ENCODE data around the gene ITGB3BP. TPM values are rescaled to one million over a fixed set of nuclear protein-coding genes. Genes with fewer than 3 reads are reported as not detected.

ITGB3BP gene
- total RNA-seq, 1 experiment from 2014 or later: 75.0 TPM

GRCh38 chr1:63532727-63533126 lies 9.7 kb upstream of the ITGB3BP start:
- TF ChIP-seq CTCF (conservative IDR thresholded peaks at IDR 0.05; ENCODE audit: low read depth, low read length) (no peak), EZH2 (IDR thresholded peaks at IDR 0.05; ENCODE audit: borderline replicate concordance, low read depth, low read length, poor library complexity, severe bottlenecking) (no peak)
- Histone ChIP-seq H3K4me3 (ENCODE audit: low read depth, low read length, poor library complexity, severe bottlenecking) (no peak overlapping the region), H3K9me3 (ENCODE audit: low read depth, low read length, poor library complexity, severe bottlenecking) (no peaks in the 10 kb centered on the region), H3K36me3 (ENCODE audit: insufficient read depth, low read length, poor library complexity, severe bottlenecking) (peaks cover 40% of the 10 kb centered on the region), H3K27me3 (replicated peaks; ENCODE audit: insufficient read depth, low read depth, low read length, poor library complexity) (no peaks in the 10 kb centered on the region), H3K4me1 (ENCODE audit: insufficient read depth, low read length, poor library complexity, severe bottlenecking) (no peaks in the 10 kb centered on the region), H3K27ac (ENCODE audit: low read depth, low read length, poor library complexity, severe bottlenecking) (no peak overlapping the region)
- POLR2A ChIA-PET (ENCODE audit: low non-redundant PET): no interaction called here
- no TSS peak for BruUV-seq (replicated peaks)
- CTCF ChIA-PET: no interaction called here
- DNase-seq (ENCODE audit: low spot score): no peak
- intact Hi-C loops (cut with micrococcal nuclease; ENCODE audit: unreplicated experiment): loop anchor here (10.0 kb wide), 1 partner anchor 208 kb away; the partner anchor contains the start of gene FOXD3

- BruUV-seq (replicated peaks): no TSS peak
- peak; percentile 15 for DNase-seq (ENCODE audit: low spot score)
- CTCF ChIA-PET: no interaction called here
- no peaks in the 10 kb centered on the region for H3K27me3 ChIP-seq (replicated peaks; ENCODE audit: insufficient read depth, low read depth, low read length, poor library complexity)
- peak overlapping the region; percentile 95 for H3K27ac ChIP-seq (ENCODE audit: low read depth, low read length, poor library complexity, severe bottlenecking)
- H3K9me3 ChIP-seq (ENCODE audit: low read depth, low read length, poor library complexity, severe bottlenecking): no peaks in the 10 kb centered on the region
- POLR2A ChIA-PET (ENCODE audit: low non-redundant PET): no interaction called here
- peaks cover 23% of the 10 kb centered on the region for H3K36me3 ChIP-seq (ENCODE audit: insufficient read depth, low read length, poor library complexity, severe bottlenecking)
- peaks cover 20% of the 10 kb centered on the region for H3K4me1 ChIP-seq (ENCODE audit: insufficient read depth, low read length, poor library complexity, severe bottlenecking)
- intact Hi-C loops (cut with micrococcal nuclease; ENCODE audit: unreplicated experiment): no loop called here
- H3K4me3 ChIP-seq (ENCODE audit: low read depth, low read length, poor library complexity, severe bottlenecking): peak overlapping the region; percentile 63
- no peak for TF ChIP-seq CTCF (conservative IDR thresholded peaks at IDR 0.05; ENCODE audit: low read depth, low read length)
- TF ChIP-seq EZH2 (IDR thresholded peaks at IDR 0.05; ENCODE audit: borderline replicate concordance, low read depth, low read length, poor library complexity, severe bottlenecking): no peak
Measured at GRCh38 chr1:63524201-63524600, 1.2 kb upstream of the ITGB3BP start.

GRCh38 chr1:63523738-63524137 lies 713 bp upstream of the ITGB3BP start:
- no peaks in the 10 kb centered on the region for H3K9me3 ChIP-seq (ENCODE audit: low read depth, low read length, poor library complexity, severe bottlenecking)
- peaks cover 18% of the 10 kb centered on the region for H3K36me3 ChIP-seq (ENCODE audit: insufficient read depth, low read length, poor library complexity, severe bottlenecking)
- peaks cover 20% of the 10 kb centered on the region for H3K4me1 ChIP-seq (ENCODE audit: insufficient read depth, low read length, poor library complexity, severe bottlenecking)
- DNase-seq (ENCODE audit: low spot score): no peak
- peak overlapping the region; percentile 63 for H3K4me3 ChIP-seq (ENCODE audit: low read depth, low read length, poor library complexity, severe bottlenecking)
- no TSS peak for BruUV-seq (replicated peaks)
- ChIA-PET CTCF (no interaction called here), POLR2A (ENCODE audit: low non-redundant PET) (no interaction called here)
- H3K27me3 ChIP-seq (replicated peaks; ENCODE audit: insufficient read depth, low read depth, low read length, poor library complexity): no peaks in the 10 kb centered on the region
- intact Hi-C loops (cut with micrococcal nuclease; ENCODE audit: unreplicated experiment): no loop called here
- TF ChIP-seq EZH2 (IDR thresholded peaks at IDR 0.05; ENCODE audit: borderline replicate concordance, low read depth, low read length, poor library complexity, severe bottlenecking) (no peak), CTCF (conservative IDR thresholded peaks at IDR 0.05; ENCODE audit: low read depth, low read length) (no peak)
- H3K27ac ChIP-seq (ENCODE audit: low read depth, low read length, poor library complexity, severe bottlenecking): peak overlapping the region; percentile 95

Data from A673 (cell line).